GM12891 (cell line): Measurements from ENCODE around the gene ZSWIM6.

ENCODE experiments used
- PAX5 ChIP-seq: IDR thresholded peaks from 2 replicates; pipeline ENCODE4 v1.6.1; 2011; ENCODE audit warnings: low read length, moderate library complexity, mild to moderate bottlenecking; ENCODE audit not compliant: insufficient read depth, severe bottlenecking
- POLR2A ChIP-seq: IDR thresholded peaks from 2 replicates; pipeline ENCODE4 v1.6.1; 2011; ENCODE audit warnings: low read depth, low read length, control low read depth
- POLR2AphosphoS5 ChIP-seq: IDR thresholded peaks from 2 replicates; pipeline ENCODE4 v1.6.1; 2011; ENCODE audit warnings: low read depth, low read length, control low read depth
- SPI1 ChIP-seq: IDR thresholded peaks from 2 replicates; pipeline ENCODE4 v1.6.1; 2011; ENCODE audit warnings: low read depth, low read length, control low read depth
- TAF1 ChIP-seq: IDR thresholded peaks from 2 replicates; pipeline ENCODE4 v1.6.1; 2011; ENCODE audit warnings: low read depth, low read length, control low read depth

DNA sequence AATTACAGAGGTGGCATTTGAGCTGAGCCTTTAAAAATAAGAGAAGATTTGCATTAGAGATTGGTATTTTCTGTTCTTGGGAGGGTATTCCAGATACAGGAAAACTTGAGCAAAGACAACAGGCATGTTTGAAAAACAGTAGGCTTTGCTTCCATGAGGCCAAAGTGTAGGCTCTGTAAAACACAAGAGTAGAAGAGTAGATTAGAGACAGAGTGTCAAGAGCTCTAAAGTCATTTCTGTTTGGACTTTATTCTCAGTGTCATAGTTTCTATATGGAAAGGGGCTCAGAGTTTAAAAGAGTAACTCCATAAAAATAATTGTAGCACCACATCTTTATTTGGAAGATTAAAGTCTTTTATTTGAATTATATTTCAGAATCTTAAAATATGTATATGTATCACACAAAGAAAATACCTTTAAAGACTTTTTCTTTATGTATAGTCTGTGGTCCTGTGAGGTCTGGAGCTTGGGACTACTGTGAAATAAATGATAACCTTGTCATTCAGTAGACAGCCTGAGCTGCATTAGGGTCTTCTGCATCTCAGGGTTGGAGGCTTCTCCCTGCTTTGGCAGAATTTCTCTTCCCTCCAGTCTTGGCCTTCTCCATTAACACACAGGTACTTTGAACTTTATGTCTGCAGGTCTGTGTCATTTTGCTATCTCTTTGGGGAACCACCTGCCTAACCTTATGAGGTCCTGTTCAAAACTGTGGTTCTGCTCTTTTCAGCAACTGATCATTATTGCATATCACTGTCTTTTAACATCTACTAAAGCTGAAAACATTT is 73.6 kb downstream of the ZSWIM6 start:
- TF ChIP-seq POLR2A: no peak
- TF ChIP-seq POLR2AphosphoS5: no peak
- TF ChIP-seq PAX5: no peak
- no peak for TF ChIP-seq TAF1
- no peak for TF ChIP-seq SPI1
